GM19452 (cell line): Measurements from ENCODE around the gene ARHGAP8.
"Not testable (repeated sequence)": the region's sequence is repeated elsewhere in the genome, so short reads cannot be mapped to it uniquely, and the experiment has no call there.

Experiments
- ATAC-seq: cut with Tn5 transposase; IDR thresholded peaks from one replicate; pipeline ENCODE4 v1.9.1; 2021; ENCODE audit not compliant: unreplicated experiment

The ARHGAP8 gene

DNA sequence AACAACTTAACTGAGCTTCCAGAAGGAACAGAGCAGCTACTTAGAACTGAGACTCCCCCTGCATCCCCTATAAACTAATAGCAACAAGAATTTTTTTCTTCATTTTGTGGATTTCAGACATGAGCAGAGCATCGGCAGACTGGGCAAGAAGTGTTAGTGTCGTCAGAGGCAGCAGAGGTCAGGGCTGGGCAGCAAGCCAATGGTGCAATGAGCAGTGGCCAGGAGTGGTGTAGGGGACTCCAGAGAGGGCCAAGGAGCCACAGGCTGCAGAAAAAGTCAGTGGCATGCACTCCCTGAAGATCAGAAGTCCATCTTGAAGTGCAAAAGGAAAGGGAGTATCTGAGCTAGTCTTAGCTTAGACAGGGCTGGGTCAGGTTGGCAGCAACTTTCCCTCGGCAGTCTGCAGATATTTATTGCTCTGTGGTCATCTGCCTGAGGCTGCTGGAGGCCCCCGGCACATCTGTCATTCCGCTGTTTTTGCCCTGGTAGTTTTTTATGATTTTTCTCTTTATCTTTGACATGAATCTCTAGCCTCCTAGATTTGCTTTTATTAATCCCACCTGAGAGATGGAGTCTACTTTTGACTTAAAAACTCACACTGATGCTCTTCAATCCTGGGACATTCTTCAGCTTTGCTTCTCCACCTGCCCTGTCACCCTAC lies 152.2 kb downstream of the ARHGAP8 start:
- ATAC-seq, result not testable (repeated sequence)

GRCh38 chr22:44906248-44906936 lies 154.0 kb downstream of the ARHGAP8 start:
- no peak for ATAC-seq

DNA sequence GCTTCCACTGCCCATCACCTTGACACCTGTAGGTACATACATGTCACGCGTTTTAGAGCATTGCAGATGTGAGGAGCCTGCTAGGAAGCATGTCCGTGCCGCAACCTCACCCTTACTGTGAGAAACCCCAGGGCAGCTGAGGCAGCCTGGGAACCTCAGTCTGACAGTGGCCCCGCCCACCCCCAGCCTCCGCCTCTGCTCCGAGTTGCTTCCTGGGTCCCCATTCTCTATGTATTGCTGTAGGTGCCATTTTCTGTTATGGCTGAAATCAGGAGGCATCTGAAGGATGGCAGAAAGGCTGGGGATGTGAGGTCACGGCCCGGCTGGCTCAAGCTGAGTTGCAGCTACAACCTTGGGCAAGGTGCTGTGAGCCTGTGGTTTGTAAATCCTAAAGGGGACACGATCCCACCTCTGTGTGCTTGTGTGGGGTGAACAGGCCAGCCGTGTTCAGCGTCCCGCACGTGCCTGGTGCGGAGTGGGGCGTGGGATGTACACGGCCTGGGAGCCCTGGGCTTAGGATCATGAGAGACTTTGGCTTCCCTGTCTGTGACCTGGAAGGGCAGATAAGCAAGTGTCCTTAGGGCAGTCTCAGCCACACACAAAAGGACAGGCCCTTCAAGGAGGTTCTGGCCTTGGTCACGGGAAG lies 154.7 kb downstream of the ARHGAP8 start:
- no peak for ATAC-seq

- ATAC-seq, result no peak
Measured at GRCh38 chr22:44907765-44908737, 155.7 kb downstream of the ARHGAP8 start.

DNA sequence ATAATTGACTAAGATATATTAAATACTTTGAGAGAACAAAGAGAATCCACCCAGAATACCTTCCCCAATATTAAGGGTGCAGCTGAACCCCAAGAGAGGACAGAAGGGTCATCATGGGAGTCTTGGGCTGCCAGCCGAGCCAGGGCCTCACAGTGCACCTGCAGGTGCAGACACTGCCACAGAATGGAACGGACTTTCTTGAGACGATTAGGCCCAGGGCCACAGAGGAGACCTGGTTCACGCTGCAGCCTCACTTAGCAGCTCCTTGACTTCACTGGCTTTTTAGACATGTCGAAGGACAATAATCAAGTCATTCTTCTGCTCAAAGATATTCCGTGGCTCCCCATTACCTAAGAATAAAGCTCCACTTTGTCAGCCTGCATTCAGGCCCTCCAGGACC lies 156.9 kb downstream of the ARHGAP8 start:
- ATAC-seq, result no peak
